GM18867 (cell line): ENCODE results near the gene FSD1L.
"Not testable (repeated sequence)": the region's sequence is repeated elsewhere in the genome, so short reads cannot be mapped to it uniquely, and the experiment has no call there.

Source experiments
- ATAC-seq: cut with Tn5 transposase; IDR thresholded peaks from one replicate; pipeline ENCODE4 v1.9.1; 2021; ENCODE audit warnings: mild to moderate bottlenecking, moderate library complexity; ENCODE audit not compliant: unreplicated experiment

Gene FSD1L

DNA sequence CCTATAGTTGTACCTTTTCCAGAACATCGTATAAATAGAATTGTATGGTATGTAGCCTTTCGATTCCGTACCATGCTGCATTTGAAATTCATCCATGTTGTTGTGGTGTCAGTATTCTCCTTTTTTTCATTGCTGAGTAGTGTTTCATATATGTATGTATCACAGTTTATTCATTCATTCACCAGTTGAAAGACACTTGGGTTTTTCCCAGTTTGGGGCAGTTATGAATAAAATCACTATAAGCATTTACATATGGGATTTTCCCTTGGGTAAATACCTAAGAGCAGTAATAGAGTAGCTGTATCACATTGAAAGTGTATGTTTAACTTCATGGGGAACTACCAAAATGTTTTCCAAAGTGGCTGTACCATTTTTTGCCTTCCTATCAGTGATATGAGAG lies 94.0 kb downstream of the FSD1L start:
- peak; percentile 88 for ATAC-seq

DNA sequence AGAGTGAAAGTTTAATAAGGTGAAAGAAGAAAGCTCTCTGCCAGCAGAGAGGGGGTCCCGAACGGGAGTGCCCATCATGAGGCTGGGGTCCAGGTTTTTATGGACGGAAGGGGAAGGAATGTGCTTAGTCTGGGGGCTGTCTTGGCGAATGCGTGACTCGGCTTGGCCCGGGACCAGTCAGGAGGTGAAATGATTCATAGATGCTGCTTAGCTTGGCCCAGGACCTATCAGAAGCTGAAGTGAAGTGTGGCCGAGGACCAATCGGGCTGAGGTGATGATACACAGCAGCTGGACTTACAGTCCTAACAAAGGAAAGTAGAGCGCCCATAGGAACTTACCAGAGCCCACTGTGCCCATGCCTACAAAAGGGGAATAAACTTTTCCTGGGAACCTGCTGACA lies 106.2 kb downstream of the FSD1L start:
- no peak for ATAC-seq

DNA sequence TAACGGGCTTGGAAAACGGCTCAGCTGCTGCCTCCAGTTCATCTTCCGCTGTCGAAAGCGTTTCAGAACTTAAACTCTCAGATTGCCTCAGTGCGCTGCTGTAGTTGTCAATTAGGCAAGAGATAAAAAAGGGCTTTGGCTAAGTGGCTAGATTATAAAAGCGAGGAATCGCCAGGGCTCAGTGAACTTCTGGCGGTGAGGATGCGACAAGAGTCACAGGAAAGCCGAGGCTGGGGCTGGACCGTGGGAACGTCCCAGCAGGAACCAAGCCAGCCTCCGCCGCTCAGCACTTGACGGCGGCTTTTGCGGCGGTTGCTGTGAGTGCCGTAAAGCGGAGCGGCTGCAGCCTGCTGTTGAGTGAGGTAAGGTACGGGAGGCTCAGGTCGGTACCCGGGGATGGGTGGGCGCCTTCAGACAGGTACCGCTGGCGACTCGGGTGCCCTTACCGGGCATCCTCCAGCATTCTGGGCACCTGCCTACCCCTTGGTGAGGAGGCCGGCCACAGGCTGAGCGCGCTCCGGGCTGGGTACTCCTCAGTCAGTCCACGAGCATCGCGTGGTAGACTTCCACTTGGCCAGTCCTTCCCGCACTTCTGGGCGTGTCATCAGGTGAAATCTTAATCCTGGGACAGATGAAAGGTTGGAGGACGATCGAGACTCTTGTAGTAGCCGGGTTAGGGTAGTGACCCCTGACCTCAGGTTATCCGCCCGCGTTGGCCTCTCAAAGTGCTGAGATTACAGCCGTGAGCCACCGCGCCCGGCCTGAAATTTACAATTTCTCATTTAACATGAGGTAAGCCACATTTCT lies 110.2 kb downstream of the FSD1L start, which contains the start of gene FKTN:
Gene FKTN, plus strand, starts transcription at position 328 of the 807 bp plus-strand sequence. CDS start 16,902 bp downstream, outside the sequence.
- peak; percentile 95 for ATAC-seq

DNA sequence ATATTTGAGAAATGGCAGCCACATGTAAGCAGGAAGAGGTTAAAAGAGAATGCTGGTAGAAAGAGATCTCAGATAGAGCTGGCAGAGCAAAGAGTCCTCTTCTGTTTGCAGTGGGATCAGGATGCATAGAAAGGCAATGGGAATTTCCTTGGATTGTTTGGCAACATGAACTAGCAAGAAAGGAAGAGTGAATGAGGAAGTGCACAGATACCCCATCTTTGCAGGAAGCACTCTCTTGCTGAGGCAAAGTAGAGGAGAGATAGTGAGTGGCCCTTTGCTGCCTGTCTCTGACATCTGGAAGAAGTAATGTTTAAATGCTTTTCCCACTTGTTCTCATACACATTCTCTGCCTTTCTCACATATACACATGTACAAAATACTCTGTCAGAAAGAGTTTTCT lies 124.6 kb downstream of the FSD1L start:
- ATAC-seq: no peak

DNA sequence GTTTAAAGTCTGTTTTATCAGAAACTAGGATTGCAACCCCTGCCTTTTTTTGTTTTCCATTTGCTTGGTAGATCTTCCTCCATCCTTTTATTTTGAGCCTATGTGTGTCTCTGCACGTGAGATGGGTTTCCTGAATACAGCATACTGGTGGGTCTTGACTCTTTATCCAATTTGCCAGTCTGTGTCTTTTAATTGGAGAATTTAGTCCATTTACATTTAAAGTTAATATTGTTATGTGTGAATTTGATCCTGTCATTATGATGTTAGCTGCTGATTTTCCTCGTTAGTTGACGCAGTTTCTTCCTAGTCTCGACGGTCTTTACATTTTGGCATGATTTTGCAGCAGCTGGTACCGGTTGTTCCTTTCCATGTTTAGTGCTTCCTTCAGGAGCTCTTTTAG lies 132.1 kb downstream of the FSD1L start:
- not testable (repeated sequence) for ATAC-seq

DNA sequence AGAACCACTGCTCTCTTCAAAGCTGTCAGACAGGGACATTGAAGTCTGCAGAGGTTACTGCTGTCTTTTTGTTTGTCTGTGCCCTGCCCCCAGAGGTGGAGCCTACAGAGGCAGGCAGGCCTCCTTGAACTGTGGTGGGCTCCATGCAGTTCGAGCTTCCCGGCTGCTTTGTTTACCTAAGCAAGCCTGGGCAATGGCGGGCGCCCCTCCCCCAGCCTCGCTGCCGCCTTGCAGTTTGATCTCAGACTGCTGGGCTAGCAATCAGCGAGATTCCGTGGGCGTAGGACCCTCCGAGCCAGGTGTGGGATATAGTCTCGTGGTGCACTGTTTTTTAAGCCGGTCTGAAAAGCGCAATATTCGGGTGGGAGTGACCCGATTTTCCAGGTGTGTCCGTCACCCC lies 133.7 kb downstream of the FSD1L start:
- not testable (repeated sequence) for ATAC-seq

DNA sequence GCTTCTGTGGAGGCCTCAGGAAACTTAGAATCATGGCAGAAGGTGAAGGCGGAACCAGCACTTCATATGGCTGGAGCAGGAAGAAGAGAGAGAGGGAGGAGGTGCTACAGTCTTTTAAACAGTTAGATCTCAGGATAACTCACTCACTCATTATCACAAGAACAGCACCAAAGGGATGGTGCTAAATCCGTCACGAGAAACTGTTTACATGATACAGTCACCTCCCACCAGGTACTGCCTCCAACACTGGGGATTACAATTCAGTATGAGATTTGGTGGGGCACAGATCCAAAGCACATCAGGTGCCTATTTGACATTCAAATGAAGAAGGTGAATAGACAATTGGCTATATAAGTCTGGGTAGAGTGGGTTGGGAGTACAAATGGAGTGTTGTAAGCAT lies 145.3 kb downstream of the FSD1L start:
- no peak for ATAC-seq
